ENCODE results near the gene LAPTM4A.
A peak's percentile ranks its signal among the peaks of the same experiment; 100 is the strongest.
"Not testable (repeated sequence)": the region's sequence is repeated elsewhere in the genome, so short reads cannot be mapped to it uniquely, and the experiment has no call there.

LAPTM4A gene

GRCh38 chr2:20074901-20075300 lies 23.5 kb upstream of the LAPTM4A start:
- DNase-seq: no peak

- not testable (repeated sequence) for DNase-seq
Measured at GRCh38 chr2:20074046-20074648, 22.7 kb upstream of the LAPTM4A start.

GRCh38 chr2:20073460-20073859 lies 22.0 kb upstream of the LAPTM4A start:
- no peak for DNase-seq

DNA sequence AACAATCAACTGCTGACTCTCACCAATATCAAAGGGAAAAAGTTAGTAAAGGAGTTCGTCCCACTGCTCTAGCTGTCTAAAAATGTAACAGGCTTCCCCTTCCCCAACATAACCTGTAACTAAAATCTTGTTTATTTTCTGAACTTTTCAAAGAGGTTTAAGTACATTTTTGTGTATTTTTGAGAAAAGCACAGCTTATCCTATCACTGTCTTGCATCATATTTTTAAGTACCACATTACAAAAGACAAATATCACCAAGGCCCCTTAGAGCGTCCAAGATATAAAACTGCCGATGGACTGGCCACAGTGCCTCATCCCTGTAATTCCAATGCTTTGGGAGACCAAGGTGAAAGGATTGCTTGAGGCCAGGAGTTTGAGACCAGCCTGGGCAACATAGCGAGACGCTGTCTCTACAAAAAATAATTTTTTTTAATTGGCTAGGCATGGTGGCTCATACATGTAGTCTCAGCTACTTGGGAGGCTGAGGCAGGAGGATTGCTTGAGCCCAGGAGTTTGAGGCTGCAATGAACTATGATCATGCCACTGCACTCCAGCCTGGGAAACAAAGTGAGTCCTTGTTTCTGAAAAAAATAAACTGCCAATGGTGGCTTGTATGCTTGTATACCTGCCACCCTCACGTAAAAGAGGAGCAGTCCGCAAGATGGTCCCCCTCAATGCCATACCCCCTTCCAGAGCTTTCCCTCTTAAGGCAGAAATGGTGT lies 21.2 kb upstream of the LAPTM4A start:
- DNase-seq: no peak

- DNase-seq: no peak
Measured at GRCh38 chr2:20071397-20072383, 20.3 kb upstream of the LAPTM4A start.

DNA sequence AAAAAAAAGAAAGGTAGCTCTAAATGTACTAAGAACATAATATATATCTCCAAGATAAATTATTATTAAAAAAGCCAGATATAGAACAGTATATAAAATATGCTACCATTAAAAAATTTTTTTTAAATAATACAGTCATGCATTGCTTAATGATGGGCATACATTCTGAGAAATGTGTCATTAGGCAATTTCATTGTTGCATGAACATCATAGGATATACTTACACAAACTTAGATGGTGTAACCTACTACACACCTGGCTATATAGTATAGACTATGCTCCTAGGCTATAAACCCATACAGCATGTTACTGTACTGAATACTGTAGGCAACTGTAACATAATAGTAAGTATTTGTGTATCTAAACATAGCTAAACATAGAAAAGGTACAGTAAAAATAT lies 18.3 kb upstream of the LAPTM4A start:
- no peak for DNase-seq

DNA sequence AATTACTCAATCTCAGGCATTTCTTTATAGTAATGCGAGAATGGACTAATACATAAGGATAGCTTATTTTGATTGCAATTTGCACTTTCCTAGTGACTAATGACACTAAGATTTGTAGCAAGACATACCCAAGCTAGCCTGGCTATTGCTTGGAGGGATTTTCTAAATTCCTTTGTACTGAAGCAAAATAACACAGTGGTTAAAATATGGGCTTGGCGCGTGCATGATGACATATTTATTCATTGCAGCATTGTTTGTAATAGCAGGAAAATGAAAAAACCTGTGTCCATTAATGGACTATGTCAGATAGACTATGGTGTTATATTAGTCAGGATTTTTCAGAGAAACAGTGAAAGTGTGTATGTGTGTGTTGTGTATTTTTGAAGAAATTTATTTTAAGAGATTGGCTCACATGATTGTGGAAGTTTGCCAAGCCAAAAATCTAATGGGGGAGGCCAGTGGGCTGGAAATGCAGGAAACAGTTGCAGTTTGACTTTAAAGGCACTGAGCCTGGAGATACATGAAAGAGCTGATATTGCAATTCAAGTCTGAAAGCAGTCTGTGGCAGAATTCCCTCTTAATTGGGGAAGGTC lies 16.7 kb upstream of the LAPTM4A start:
- no peak for DNase-seq

GRCh38 chr2:20065885-20066602 lies 14.6 kb upstream of the LAPTM4A start:
- peak; percentile 16 for DNase-seq

GRCh38 chr2:20064841-20065240 lies 13.4 kb upstream of the LAPTM4A start:
- DNase-seq: no peak

DNA sequence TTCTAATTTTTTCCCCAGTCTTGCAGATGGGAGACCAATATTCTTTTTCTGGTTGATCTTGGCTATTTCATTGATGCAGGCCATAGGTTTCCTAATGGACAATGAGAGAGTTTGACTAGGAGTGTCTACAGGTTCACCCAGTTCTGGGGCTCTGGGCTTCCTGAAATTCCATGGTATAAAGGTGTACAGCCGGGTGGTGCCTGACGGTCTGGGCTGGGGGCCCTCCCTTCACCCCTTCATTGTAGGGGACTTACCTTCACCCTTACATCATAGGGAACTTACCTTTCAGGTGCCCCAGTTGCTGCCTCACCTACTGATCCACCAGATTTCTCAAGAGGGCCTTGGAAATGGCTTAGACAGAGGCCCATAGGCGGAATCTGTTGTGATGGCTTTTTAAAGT lies 13.0 kb upstream of the LAPTM4A start:
- DNase-seq: no peak

GRCh38 chr2:20062615-20063545 lies 11.5 kb upstream of the LAPTM4A start:
- DNase-seq: no peak

DNA sequence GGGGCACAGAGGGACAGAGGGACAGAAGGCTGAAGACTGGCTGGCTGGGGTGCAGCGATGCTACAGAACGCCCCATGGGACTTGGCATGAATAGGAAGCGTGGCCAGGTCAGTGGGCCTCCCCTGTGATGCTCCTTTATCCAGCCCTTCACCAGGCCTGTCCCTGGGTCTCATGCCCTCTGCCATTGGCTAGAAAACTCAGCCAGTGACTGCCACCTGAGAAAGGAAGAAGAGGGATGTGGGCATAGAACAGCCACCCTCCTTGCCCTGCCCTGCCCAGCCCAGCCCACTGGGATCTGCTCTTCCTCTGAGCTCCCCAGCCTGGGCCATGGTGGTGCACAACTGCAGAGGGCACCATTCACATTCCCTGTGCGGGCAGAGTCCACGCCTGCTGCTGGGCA lies 10.5 kb upstream of the LAPTM4A start:
- DNase-seq: no peak

DNA sequence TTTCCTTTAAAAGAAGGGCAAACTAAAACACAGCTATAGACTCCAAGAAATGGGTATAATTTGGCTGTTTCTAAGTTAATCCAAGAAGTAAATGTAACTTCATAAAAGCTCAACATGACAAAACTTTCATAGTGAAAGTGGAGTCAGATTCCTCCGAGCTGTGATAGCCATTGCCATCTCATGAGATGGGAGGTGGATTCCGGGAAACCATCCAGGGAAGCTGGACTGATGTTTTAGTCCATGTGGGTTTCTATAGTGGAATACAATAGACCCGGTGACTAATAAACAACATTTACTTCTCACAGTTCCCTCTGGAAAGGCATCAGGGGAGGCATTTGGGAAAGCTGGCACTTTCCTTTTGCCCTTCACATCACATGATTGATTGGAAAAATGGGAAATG lies 10.0 kb upstream of the LAPTM4A start:
- DNase-seq: no peak

DNA sequence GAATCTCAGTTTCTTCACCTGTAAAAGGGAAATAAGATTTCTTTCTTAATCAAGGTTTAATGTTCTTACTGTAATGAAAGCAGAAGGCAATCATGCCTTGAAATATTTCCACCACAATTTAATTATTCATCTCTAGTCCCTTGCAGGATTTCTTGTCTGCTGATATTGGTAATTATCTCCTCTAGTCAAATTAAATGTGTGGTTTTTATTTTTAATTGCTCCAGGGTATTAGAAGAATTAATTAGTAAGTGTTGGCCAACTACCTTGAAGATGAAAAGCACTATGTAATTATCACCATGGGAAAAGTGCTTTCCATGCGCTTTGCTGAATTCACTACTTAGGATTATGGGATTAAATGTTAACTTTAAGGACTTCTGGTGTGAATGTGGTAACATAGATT lies 8.7 kb upstream of the LAPTM4A start:
- no peak for DNase-seq

GRCh38 chr2:20057268-20057667 lies 5.8 kb upstream of the LAPTM4A start:
- no peak for DNase-seq

DNA sequence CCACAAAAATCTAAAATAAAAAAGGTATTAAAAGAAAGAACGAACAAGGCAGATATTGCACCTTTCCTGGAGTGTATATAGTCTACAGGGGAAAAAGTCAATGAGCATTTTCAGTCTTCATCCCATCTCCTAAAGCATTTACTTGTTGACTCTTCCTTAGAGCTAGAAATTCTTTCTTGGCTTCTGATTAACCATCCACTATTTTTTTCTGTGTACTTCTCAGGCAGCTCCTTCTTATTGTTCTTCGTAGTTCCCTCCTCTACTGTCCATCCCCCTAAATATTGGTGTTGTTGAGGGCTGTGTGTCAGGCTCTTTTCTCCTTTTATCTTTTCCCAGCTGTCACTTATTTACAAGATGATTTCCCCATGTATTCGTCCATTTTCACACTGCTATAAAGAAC lies 3.5 kb upstream of the LAPTM4A start:
- DNase-seq: no peak

DNA sequence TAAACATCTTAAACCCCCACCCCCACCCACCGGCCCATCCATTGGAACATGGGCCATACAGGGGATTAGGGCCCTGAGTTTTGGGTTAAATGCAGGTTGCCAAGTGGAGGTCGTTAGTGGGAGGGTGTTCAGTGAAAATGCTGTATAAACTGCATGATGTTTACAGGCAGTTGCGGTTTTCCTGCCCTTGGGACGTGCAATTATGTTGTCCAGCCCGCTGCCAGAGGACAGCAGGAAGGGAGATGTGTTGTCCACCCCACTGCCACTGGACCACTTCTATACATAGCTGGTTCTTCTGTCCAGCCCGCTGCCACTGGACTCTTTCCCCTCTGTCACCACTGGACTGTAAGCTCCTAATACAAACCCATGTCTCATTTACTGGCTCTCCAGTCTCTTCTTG lies 2.7 kb upstream of the LAPTM4A start:
- no peak for DNase-seq

DNA sequence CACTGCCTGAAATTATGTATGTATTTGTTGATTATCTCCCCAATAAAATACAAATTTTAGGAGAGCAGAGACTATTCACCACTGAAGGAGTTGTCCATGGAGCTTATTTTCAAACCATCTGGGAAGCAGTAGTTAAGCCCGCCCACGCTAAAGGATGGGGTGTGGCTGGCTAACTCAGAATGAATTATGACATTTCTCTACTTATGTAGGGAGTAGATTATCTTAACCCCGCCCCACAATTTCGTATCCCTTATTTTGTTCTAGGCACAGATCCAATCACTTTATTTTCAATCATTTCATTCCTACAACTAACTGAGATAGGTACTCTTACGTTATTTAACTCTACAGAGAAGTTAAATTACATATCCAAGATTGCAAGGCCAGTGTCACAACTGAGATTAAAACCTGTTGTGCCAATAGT lies 1.4 kb upstream of the LAPTM4A start:
- peak; percentile 19 for DNase-seq

GRCh38 chr2:20052229-20052851 lies 912 bp upstream of the LAPTM4A start:
- DNase-seq: no peak

DNA sequence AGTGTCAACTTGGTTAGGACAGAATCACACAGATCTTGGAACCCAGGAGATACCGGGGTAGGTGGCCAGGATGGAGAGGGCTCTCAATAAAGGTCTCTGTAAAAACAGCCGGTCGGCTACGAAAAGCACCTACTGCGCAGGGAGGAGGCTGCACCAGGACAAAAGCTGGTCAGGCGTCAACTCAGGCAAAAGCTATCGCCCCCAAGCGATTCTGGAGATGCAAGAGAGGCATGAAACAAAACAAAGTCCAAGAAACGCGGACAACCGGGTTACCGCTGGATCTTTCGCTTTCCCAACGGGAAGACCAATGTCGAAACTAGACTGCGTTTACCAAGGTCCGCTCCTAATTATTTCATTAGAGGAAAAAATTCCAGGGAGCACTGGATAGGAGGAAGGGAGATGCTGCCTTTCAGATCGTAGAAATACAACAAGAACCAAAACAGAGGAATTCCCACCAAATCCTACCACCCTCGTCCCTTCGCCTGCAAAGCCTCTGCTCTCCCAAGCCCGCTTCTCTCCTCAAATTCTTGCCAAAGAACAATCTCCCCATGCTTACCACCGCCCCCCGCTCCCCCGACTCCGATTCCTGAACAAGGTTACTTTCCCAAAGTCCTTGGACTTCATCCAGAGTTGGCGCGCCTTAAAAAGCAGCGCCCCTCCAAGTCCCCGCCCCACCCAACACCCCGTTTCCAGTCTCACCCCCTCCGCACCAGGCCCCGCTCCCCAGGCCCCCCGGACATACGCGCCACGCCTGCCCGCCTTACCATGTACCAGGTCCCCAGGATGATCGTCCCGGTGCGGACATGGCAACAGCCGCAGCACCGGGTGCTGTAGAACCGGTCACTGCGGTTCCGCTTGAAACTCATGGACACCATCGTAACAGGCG lies 539 bp downstream of the LAPTM4A start:
- DNase-seq: peak; percentile 29

Measured in NCI-H1436 (cell line).